ENCODE results near the gene TNFSF18. TPM values are rescaled to one million over a fixed set of nuclear protein-coding genes. Genes with fewer than 3 reads are reported as not detected.
A peak's percentile ranks its signal among the peaks of the same experiment; 100 is the strongest.

The TNFSF18 gene, protein sequence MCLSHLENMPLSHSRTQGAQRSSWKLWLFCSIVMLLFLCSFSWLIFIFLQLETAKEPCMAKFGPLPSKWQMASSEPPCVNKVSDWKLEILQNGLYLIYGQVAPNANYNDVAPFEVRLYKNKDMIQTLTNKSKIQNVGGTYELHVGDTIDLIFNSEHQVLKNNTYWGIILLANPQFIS
- polyA plus RNA-seq (2011; rRNA removed) (8.8 and 21.9 TPM in 2 replicates), polyA minus RNA-seq (2011; rRNA and poly(A)+ RNA removed) (4.1 and 5.0 TPM in 2 replicates)

GRCh38 chr1:173050865-173051264 is at the start of gene TNFSF18:
TNFSF18 (minus strand) TSS chr1:173050941; CDS start chr1:173050896, 45 bp downstream.
- POLR2A ChIA-PET, result no interaction called here
- no peak for TF ChIP-seq CTCF (IDR thresholded peaks at IDR 0.05; ENCODE audit: insufficient read depth, low read depth, low read length)
- CTCF ChIA-PET, result interaction anchor here (0.7 kb wide), 1 partner anchor 33 kb away, joined by 4 read pairs; no protein-coding TSS in a partner anchor
- H3K36me3 ChIP-seq (ENCODE audit: control insufficient read depth, insufficient read depth, low read length), result no peaks in the 10 kb centered on the region
- no peak within 1 kb of the TSS; the same call in 1 of the 2 replicates for H3K4me3 ChIP-seq (ENCODE audit: low read depth, low read length)
- H3K27me3 ChIP-seq (ENCODE audit: control insufficient read depth, insufficient read depth, low read length), result no peaks in the 10 kb centered on the region
- no peak for DNase-seq (ENCODE audit: low read depth)

GRCh38 chr1:173099166-173099565 is 48.4 kb upstream of the TNFSF18 start:
- TF ChIP-seq CTCF (IDR thresholded peaks at IDR 0.05; ENCODE audit: insufficient read depth, low read depth, low read length), result no peak
- H3K4me3 ChIP-seq (ENCODE audit: low read depth, low read length), result no peak overlapping the region
- ChIA-PET CTCF (no interaction called here), POLR2A (no interaction called here)
- H3K27me3 ChIP-seq (ENCODE audit: control insufficient read depth, insufficient read depth, low read length), result no peaks in the 10 kb centered on the region
- no peaks in the 10 kb centered on the region for H3K36me3 ChIP-seq (ENCODE audit: control insufficient read depth, insufficient read depth, low read length)
- DNase-seq (ENCODE audit: low read depth), result no peak

- H3K4me3 ChIP-seq (ENCODE audit: low read depth, low read length), result no peak overlapping the region
- no peaks in the 10 kb centered on the region for H3K36me3 ChIP-seq (ENCODE audit: control insufficient read depth, insufficient read depth, low read length)
- no peaks in the 10 kb centered on the region for H3K27me3 ChIP-seq (ENCODE audit: control insufficient read depth, insufficient read depth, low read length)
- no peak for TF ChIP-seq CTCF (IDR thresholded peaks at IDR 0.05; ENCODE audit: insufficient read depth, low read depth, low read length)
- no peak for DNase-seq (ENCODE audit: low read depth)
- ChIA-PET POLR2A (no interaction called here), CTCF (no interaction called here)
Measured at GRCh38 chr1:173098117-173098516, 47.4 kb upstream of the TNFSF18 start.

- ChIA-PET CTCF (no interaction called here), POLR2A (interaction anchor here (0.6 kb wide), 1 partner anchor 145 kb away, joined by 3 read pairs; no protein-coding TSS in a partner anchor)
- TF ChIP-seq CTCF (IDR thresholded peaks at IDR 0.05; ENCODE audit: insufficient read depth, low read depth, low read length), result no peak
- Histone ChIP-seq H3K36me3 (ENCODE audit: control insufficient read depth, insufficient read depth, low read length) (no peaks in the 10 kb centered on the region), H3K4me3 (ENCODE audit: low read depth, low read length) (no peak overlapping the region), H3K27me3 (ENCODE audit: control insufficient read depth, insufficient read depth, low read length) (no peaks in the 10 kb centered on the region)
- no peak for DNase-seq (ENCODE audit: low read depth)
Measured at GRCh38 chr1:173097001-173097400, 46.3 kb upstream of the TNFSF18 start.

- H3K4me3 ChIP-seq (ENCODE audit: low read depth, low read length), result no peak overlapping the region
- TF ChIP-seq CTCF (IDR thresholded peaks at IDR 0.05; ENCODE audit: insufficient read depth, low read depth, low read length), result no peak
Measured at GRCh38 chr1:173095632-173096031, 44.9 kb upstream of the TNFSF18 start.

More at GRCh38 chr1:173095632-173096031, 44.9 kb upstream of the TNFSF18 start:
- POLR2A ChIA-PET, result no interaction called here
- CTCF ChIA-PET, result no interaction called here
- DNase-seq (ENCODE audit: low read depth), result peak; percentile 65
- no peaks in the 10 kb centered on the region for H3K36me3 ChIP-seq (ENCODE audit: control insufficient read depth, insufficient read depth, low read length)
- no peaks in the 10 kb centered on the region for H3K27me3 ChIP-seq (ENCODE audit: control insufficient read depth, insufficient read depth, low read length)

Data from BJ (cell line).